Prostate gland (tissue), 2 donors: ENCODE results near the gene CELA3A. TPM values are rescaled to one million over a fixed set of nuclear protein-coding genes. Genes with fewer than 3 reads are reported as not detected.
"Not testable (repeated sequence)": the region's sequence is repeated elsewhere in the genome, so short reads cannot be mapped to it uniquely, and the experiment has no call there.

Source experiments
- DNase-seq: peaks from one replicate; pipeline ENCODE4 v3.0.0-alpha.2; 2019; ENCODE audit warnings: low spot score
- H3K27ac ChIP-seq, 2 donors: fragments of 200-600 bp; sonication (generic); 2 replicates each; pipeline ENCODE4 v1.5.1; 2017 to 2019
- H3K27me3 ChIP-seq: fragments of 200-600 bp; sonication (generic); replicated peaks from 2 replicates; pipeline ENCODE4 v1.5.1; 2019; ENCODE audit not compliant: insufficient read depth
- H3K36me3 ChIP-seq, 2 donors: fragments of 200-600 bp; sonication (generic); 1 replicate in 1 of 2; 2 replicates in 1 of 2; pipeline versions ENCODE4 v1.5.1 to v1.8.1; 2017 to 2019
- H3K4me1 ChIP-seq: fragments of 200-600 bp; sonication (generic); replicated peaks from 2 replicates; pipeline ENCODE4 v1.5.1; 2019
- H3K4me3 ChIP-seq, 2 donors: fragments of 200-600 bp; sonication (generic); 2 replicates each; pipeline ENCODE4 v1.5.1; 2017 to 2019
- H3K9me3 ChIP-seq: fragments of 200-600 bp; sonication (generic); 2 replicates; pipeline ENCODE4 v1.5.1; 2017
- POLR2A ChIP-seq: fragments of 450-650 bp; IDR thresholded peaks from one replicate; pipeline ENCODE4 v1.6.1; 2016; ENCODE audit warnings: antibody characterized with exemption, mild to moderate bottlenecking
- POLR2AphosphoS5 ChIP-seq: sonication (generic); formaldehyde crosslinking; IDR thresholded peaks from one replicate; pipeline ENCODE4 v1.6.1; 2017; ENCODE audit warnings: antibody characterized with exemption
- WGBS: methylation state at CpG from one replicate; pipeline ENCODE4 v1.1.5; 2018; 5-methylcytosine and 5-hydroxymethylcytosine counted together
- intact Hi-C: fragments of 100-400 bp; cut with DNase I; formaldehyde crosslinking; loops from one replicate; pipeline ENCODE4 v1.14.2; 2022
- total RNA-seq, 2 donors: library from RNA; depleted of rRNA; stranded (reverse); fragments of >200 nt; gene quantifications; one replicate each; pipeline ENCODE4 v1.1.0, GENCODE V29; 2016
- TF ChIP-seq, protein P1 (sequence below), 4 experiments: fragments of 200-600 bp in 2 of 4; fragments of 450-650 bp in 2 of 4; sonication (generic) in 2 of 4; IDR thresholded peaks; 1 replicate in 3 of 4; 2 replicates in 1 of 4; pipeline ENCODE4 v1.5.1; 2016 to 2019; ENCODE audit warnings: antibody characterized with exemption in 4 of 4, mild to moderate bottlenecking in 2 of 4, moderate library complexity in 2 of 4

CELA3A gene
- total RNA-seq, 2 donors from 2014 or later, result not detected

DNA sequence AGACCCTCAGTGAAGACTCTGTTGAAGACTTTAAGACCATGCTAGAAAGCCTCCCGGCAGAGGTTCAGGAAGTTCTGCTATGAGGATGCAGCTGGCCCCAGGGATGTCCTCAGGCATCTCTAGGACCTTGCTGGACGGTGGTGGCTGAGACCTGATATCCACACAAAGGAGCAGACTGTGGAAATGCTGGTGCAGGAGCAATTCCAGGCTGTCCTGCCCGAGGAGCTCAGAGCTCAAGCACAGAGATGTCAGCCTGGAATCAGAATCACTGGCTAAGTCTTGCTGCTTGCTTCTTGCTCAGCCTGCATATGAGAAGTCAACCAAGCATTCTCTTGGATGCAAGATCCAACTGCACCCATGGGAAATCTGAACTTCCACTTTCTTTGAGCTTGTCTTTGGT lies 29.0 kb downstream of the CELA3A start:
- no peak overlapping the region for H3K4me3 ChIP-seq
- intact Hi-C loops, result no loop called here
- TF ChIP-seq, protein P1, sequence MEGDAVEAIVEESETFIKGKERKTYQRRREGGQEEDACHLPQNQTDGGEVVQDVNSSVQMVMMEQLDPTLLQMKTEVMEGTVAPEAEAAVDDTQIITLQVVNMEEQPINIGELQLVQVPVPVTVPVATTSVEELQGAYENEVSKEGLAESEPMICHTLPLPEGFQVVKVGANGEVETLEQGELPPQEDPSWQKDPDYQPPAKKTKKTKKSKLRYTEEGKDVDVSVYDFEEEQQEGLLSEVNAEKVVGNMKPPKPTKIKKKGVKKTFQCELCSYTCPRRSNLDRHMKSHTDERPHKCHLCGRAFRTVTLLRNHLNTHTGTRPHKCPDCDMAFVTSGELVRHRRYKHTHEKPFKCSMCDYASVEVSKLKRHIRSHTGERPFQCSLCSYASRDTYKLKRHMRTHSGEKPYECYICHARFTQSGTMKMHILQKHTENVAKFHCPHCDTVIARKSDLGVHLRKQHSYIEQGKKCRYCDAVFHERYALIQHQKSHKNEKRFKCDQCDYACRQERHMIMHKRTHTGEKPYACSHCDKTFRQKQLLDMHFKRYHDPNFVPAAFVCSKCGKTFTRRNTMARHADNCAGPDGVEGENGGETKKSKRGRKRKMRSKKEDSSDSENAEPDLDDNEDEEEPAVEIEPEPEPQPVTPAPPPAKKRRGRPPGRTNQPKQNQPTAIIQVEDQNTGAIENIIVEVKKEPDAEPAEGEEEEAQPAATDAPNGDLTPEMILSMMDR (IDR thresholded peaks at IDR 0.05), result no peak
- TF ChIP-seq POLR2A, result no peak
- no peak for TF ChIP-seq POLR2AphosphoS5
- H3K9me3 ChIP-seq, result no peaks in the 10 kb centered on the region
- no peaks in the 10 kb centered on the region for H3K27me3 ChIP-seq
- no peak for DNase-seq
- no peaks in the 10 kb centered on the region for H3K36me3 ChIP-seq
- H3K27ac ChIP-seq, result no peak overlapping the region
- WGBS, result 89% methylated on average over 3 of the region's 3 CpGs
- no peaks in the 10 kb centered on the region for H3K4me1 ChIP-seq

DNA sequence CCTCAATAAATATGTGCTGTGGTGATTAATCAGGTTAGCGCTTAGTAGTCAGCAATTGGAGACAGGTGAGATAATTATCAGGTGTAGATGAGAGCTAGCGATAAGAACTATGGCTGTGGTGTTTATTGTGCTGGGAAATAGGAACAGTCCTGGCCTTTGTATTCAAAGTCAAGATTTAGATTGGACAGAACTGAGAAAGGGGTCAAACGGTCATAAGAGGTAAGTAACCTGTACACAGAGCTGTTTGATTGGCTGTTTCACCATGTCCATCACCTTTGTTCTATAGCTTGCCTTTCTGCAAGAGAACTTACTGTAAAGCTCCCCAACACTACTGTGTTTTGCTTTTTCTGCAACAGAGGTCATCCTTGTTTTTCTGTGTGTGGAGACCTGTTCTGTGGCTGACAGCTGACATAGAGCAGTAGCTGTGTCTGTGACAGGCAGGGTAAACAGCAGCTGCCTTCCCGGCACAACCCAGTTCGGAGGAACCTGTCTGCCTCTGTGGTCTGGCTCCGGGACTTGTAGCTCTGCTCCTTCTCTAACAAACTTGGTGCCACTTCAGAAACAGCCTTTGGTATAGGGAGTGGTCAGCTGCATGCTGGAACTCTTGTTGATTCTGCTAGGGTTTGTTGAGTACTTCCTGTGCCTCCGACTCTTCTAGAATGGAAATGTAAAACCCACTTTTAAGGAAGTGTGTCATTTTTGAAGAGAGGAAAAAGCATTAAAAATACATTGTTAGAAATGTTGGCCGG lies 29.9 kb downstream of the CELA3A start:
- Histone ChIP-seq H3K4me1 (no peaks in the 10 kb centered on the region), H3K4me3 (no peak overlapping the region), H3K9me3 (no peaks in the 10 kb centered on the region), H3K36me3 (no peaks in the 10 kb centered on the region), H3K27ac (peak overlapping the region in 1 of 2 donors; percentile 38), H3K27me3 (no peaks in the 10 kb centered on the region)
- peak; percentile 51 for DNase-seq
- 59% methylated on average over 8 of the region's 8 CpGs for WGBS
- intact Hi-C loops, result no loop called here
- TF ChIP-seq, protein P1 (IDR thresholded peaks at IDR 0.05), result no peak
- peak; percentile 39 for TF ChIP-seq POLR2AphosphoS5

DNA sequence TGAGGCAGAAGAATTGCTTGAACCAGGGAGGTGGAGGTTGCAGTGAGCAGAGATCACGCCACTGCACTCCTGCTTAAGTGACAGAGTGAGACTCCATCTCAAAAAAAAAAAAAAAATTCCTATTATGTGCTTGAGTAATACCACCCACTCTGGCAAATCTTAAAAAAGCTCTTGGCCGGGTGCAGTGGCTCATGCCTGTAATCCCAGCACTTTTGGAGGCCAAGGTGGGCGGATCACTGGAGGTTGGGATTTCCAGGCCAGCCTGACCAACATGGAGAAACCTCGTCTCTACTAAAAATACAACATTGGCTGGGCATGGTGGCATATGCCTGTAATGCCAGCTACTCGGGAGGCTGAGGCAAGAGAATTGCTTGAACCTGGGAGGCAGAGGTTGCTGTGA lies 33.4 kb downstream of the CELA3A start:
- DNase-seq, H3K27ac ChIP-seq, H3K4me3 ChIP-seq, H3K36me3 ChIP-seq, intact Hi-C loops, H3K4me1 ChIP-seq, H3K9me3 ChIP-seq, H3K27me3 ChIP-seq: not testable (repeated sequence)
- WGBS, result 79% methylated on average over 5 of the region's 5 CpGs

DNA sequence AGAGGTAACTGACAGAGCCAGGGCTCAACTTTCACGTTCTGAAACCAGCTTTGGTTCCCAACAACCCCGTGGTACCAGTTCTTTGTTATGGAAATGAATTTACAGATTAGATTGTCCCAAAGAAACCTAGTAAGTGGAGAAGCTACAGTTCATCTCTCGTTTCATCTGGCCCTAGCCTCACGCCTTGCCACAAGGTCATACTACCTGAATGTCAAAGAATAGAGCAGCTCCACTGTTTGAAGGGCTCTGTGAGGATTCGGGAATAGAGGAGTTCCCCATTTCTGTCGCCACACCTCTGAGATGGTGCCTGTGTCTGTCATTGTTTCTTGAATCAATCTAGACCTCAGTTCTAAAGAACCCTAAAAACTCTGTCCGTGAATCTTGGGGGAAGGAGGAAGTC lies 36.1 kb downstream of the CELA3A start:
- no peaks in the 10 kb centered on the region for H3K4me1 ChIP-seq
- intact Hi-C loops, result no loop called here

DNA sequence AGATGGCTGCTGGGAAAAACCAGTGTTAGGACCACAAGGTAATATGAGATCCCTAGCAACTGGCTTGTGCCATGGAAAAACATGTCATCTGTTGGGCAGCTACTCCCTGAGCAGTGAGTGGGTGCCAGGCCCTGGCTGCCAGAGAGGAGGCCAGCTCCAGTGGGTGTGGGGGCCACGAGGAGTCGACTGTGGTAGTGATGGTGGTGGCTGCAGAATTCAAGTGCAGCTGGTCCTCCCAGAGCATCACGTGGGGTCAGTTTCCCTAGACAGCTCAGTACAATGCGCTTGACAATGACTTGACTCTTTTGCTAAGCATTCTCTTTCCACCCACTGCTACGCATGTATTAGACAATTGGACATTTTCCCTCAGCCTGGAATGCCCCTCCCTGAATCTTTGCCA lies 36.6 kb downstream of the CELA3A start:
- no peak for DNase-seq
- no peak overlapping the region for H3K27ac ChIP-seq
- TF ChIP-seq, protein P1 (IDR thresholded peaks at IDR 0.05), result no peak
- TF ChIP-seq POLR2AphosphoS5, result no peak
- 59% methylated on average over 5 of the region's 5 CpGs for WGBS
- H3K4me1 ChIP-seq, result no peaks in the 10 kb centered on the region
- H3K4me3 ChIP-seq, result no peak overlapping the region
- intact Hi-C loops, result no loop called here
- H3K9me3 ChIP-seq, result no peaks in the 10 kb centered on the region
- H3K27me3 ChIP-seq, result no peaks in the 10 kb centered on the region
- no peaks in the 10 kb centered on the region for H3K36me3 ChIP-seq

More for the DNA sequence above, 36.1 kb downstream of the CELA3A start:
- TF ChIP-seq POLR2A (no peak), POLR2AphosphoS5 (no peak)
- TF ChIP-seq, protein P1 (IDR thresholded peaks at IDR 0.05), result no peak
- no peak for DNase-seq
- H3K27me3 ChIP-seq, result no peaks in the 10 kb centered on the region
- no peaks in the 10 kb centered on the region for H3K9me3 ChIP-seq
- H3K27ac ChIP-seq, result no peak overlapping the region
- H3K4me3 ChIP-seq, result no peak overlapping the region
- 68% methylated on average over 7 of the region's 7 CpGs for WGBS
- H3K36me3 ChIP-seq, result no peaks in the 10 kb centered on the region
